ENCODE results near the gene KPNA3. TPM values are rescaled to one million over a fixed set of nuclear protein-coding genes. Genes with fewer than 3 reads are reported as not detected.

The KPNA3 gene
- polyA plus RNA-seq, 1 of the 3 experiments (the other 2 are of a cell fraction): 11.3 TPM

- CTCF ChIA-PET: no interaction called here
- no peak for TF ChIP-seq EP300 (IDR thresholded peaks at IDR 0.05; ENCODE audit: borderline replicate concordance in 1 of 2, low read depth in 1 of 2, low read length in 1 of 2)
- TF ChIP-seq REST (IDR thresholded peaks at IDR 0.05; ENCODE audit: low read depth, low read length): no peak
- TF ChIP-seq RFX5 (IDR thresholded peaks at IDR 0.05; ENCODE audit: low read length): no peak
- no peak for TF ChIP-seq POLR2AphosphoS5 (IDR thresholded peaks at IDR 0.05; ENCODE audit: low read depth, low read length)
- no peak for TF ChIP-seq MXI1 (IDR thresholded peaks at IDR 0.05; ENCODE audit: low read depth, low read length)
Observed at GRCh38 chr13:49694446-49694845, 98.0 kb downstream of the KPNA3 start.

GRCh38 chr13:49693877-49694276 is 98.6 kb downstream of the KPNA3 start:
- H4K20me1 ChIP-seq (ENCODE audit: insufficient read depth): no peaks in the 10 kb centered on the region
- no peak for TF ChIP-seq GABPA (IDR thresholded peaks at IDR 0.05; ENCODE audit: low read depth)
- no peak for TF ChIP-seq TAF1 (IDR thresholded peaks at IDR 0.05; ENCODE audit: borderline replicate concordance, low read depth, low read length)
- no peak for TF ChIP-seq EP300 (IDR thresholded peaks at IDR 0.05; ENCODE audit: borderline replicate concordance in 1 of 2, low read depth in 1 of 2, low read length in 1 of 2)
- no peak for TF ChIP-seq NFIC (IDR thresholded peaks at IDR 0.05; ENCODE audit: borderline replicate concordance)
- TF ChIP-seq NRF1 (IDR thresholded peaks at IDR 0.05; ENCODE audit: low read depth, low read length): no peak
- no peak for TF ChIP-seq CHD2 (IDR thresholded peaks at IDR 0.05; ENCODE audit: low read length, partially characterized antibody)
- no peak for TF ChIP-seq FOXJ3 (CRISPR knock-in tag; IDR thresholded peaks at IDR 0.05)
- TF ChIP-seq RAD21 (IDR thresholded peaks at IDR 0.05; ENCODE audit: low read length): no peak
- no peak for TF ChIP-seq EZH2phosphoT487 (IDR thresholded peaks at IDR 0.05; ENCODE audit: borderline replicate concordance, low read depth)
- no peak for TF ChIP-seq FOSL2 (IDR thresholded peaks at IDR 0.05; ENCODE audit: borderline replicate concordance, low read depth)
- TF ChIP-seq RCOR1 (IDR thresholded peaks at IDR 0.05; ENCODE audit: low read length): no peak
- TF ChIP-seq MAX (IDR thresholded peaks at IDR 0.05; ENCODE audit: low read depth): no peak
- no peak for TF ChIP-seq FOXM1 (IDR thresholded peaks at IDR 0.05; ENCODE audit: low read depth)
- TF ChIP-seq RXRA (IDR thresholded peaks at IDR 0.05; ENCODE audit: borderline replicate concordance, low read depth): no peak
- no peak for TF ChIP-seq RFX5 (IDR thresholded peaks at IDR 0.05; ENCODE audit: low read length)
- no peak for TF ChIP-seq ELF1 (IDR thresholded peaks at IDR 0.05)
- no peak for TF ChIP-seq POLR2AphosphoS5 (IDR thresholded peaks at IDR 0.05; ENCODE audit: low read depth, low read length)
- H3K4me3 ChIP-seq (ENCODE audit: low read depth in 2 of 2, low read length in 1 of 2): no peak overlapping the region
- ChIA-PET POLR2A (no interaction called here), CTCF (no interaction called here)
- 95% methylated on average over 3 of the region's 3 CpGs for WGBS (ENCODE audit: low lambda C conversion rate)
- no peak overlapping the region for H3K27ac ChIP-seq (ENCODE audit: low read depth in 2 of 2, low read length in 1 of 2)
- H3K9ac ChIP-seq: no peak overlapping the region
- H3K4me1 ChIP-seq (ENCODE audit: control insufficient read depth in 1 of 2, insufficient read depth in 2 of 2, low read depth in 1 of 2, low read length in 1 of 2): no peaks in the 10 kb centered on the region; a peak in 1 of 4 replicates
- H3K9me2 ChIP-seq: no peaks in the 10 kb centered on the region
- H3F3A ChIP-seq (replicated peaks; ENCODE audit: insufficient read depth): no peaks in the 10 kb centered on the region
- H2AFZ ChIP-seq (ENCODE audit: low read depth): no peak overlapping the region
- no peak overlapping the region for H3K4me2 ChIP-seq
- H3K36me3 ChIP-seq (replicated peaks in 1 of 2; ENCODE audit: control insufficient read depth in 1 of 2, insufficient read depth in 2 of 2, low read length in 1 of 2): peaks cover 5 to 22% of the 10 kb centered on the region in 2 experiments
- H3K79me2 ChIP-seq (ENCODE audit: insufficient read depth): peaks cover 18% of the 10 kb centered on the region
- H3K27me3 ChIP-seq (ENCODE audit: insufficient read depth): no peaks in the 10 kb centered on the region
- no peak for DNase-seq
- no peaks in the 10 kb centered on the region for H3K9me3 ChIP-seq

More at GRCh38 chr13:49694446-49694845, 98.0 kb downstream of the KPNA3 start:
- H3F3A ChIP-seq (replicated peaks; ENCODE audit: insufficient read depth): no peaks in the 10 kb centered on the region
- POLR2A ChIA-PET: no interaction called here
- no peaks in the 10 kb centered on the region for H4K20me1 ChIP-seq (ENCODE audit: insufficient read depth)
- H3K4me2 ChIP-seq: no peak overlapping the region
- no peak overlapping the region for H2AFZ ChIP-seq (ENCODE audit: low read depth)
- H3K4me1 ChIP-seq (ENCODE audit: control insufficient read depth in 1 of 2, insufficient read depth in 2 of 2, low read depth in 1 of 2, low read length in 1 of 2): no peaks in the 10 kb centered on the region; a peak in 1 of 4 replicates
- H3K4me3 ChIP-seq (ENCODE audit: low read depth in 2 of 2, low read length in 1 of 2): no peak overlapping the region
- H3K9me2 ChIP-seq: no peaks in the 10 kb centered on the region
- H3K27me3 ChIP-seq (ENCODE audit: insufficient read depth): no peaks in the 10 kb centered on the region
- peaks cover 12% of the 10 kb centered on the region for H3K79me2 ChIP-seq (ENCODE audit: insufficient read depth)
- no peak overlapping the region for H3K27ac ChIP-seq (ENCODE audit: low read depth in 2 of 2, low read length in 1 of 2)
- no peak overlapping the region for H3K9ac ChIP-seq
- peaks cover 5 to 26% of the 10 kb centered on the region in 2 experiments for H3K36me3 ChIP-seq (replicated peaks in 1 of 2; ENCODE audit: control insufficient read depth in 1 of 2, insufficient read depth in 2 of 2, low read length in 1 of 2)
- no peak for DNase-seq
- 97% methylated on average over 1 of the region's 1 CpG for WGBS (ENCODE audit: low lambda C conversion rate)
- no peaks in the 10 kb centered on the region for H3K9me3 ChIP-seq

All from SK-N-SH (cell line).